Left lung (tissue), 10 donors: ENCODE results near the gene FUCA2. TPM values are rescaled to one million over a fixed set of nuclear protein-coding genes. Genes with fewer than 3 reads are reported as not detected.

Experiments used
- ATAC-seq: fragments of 200-7000 bp; cut with Tn5 transposase; one replicate; pipeline ENCODE4 v1.9.1; 2020; ENCODE audit warnings: moderate library complexity
- DNase-seq, 4 donors: peaks; one replicate each; pipeline ENCODE4 v3.0.0-alpha.2; 2013 to 2020
- H3K27ac ChIP-seq, 2 donors: fragments of 200-600 bp; sonication (generic) in 1 of 2; one replicate each; pipeline versions ENCODE4 v1.5.0 to v1.8.0; 2020 to 2021
- H3K27me3 ChIP-seq, 2 donors: fragments of 200-600 bp; sonication (generic) in 1 of 2; one replicate each; pipeline versions ENCODE4 v1.5.0 to v1.8.0; 2020 to 2021
- H3K36me3 ChIP-seq, 2 donors: fragments of 200-600 bp; sonication (generic) in 1 of 2; one replicate each; pipeline versions ENCODE4 v1.5.0 to v1.8.0; 2020 to 2021
- H3K4me1 ChIP-seq, 2 donors: fragments of 200-600 bp; one replicate each; pipeline ENCODE4 v1.8.0; 2021
- H3K4me3 ChIP-seq, 2 donors: fragments of 200-600 bp; sonication (generic) in 1 of 2; one replicate each; pipeline versions ENCODE4 v1.5.0 to v1.8.0; 2020 to 2021; ENCODE audit warnings: mild to moderate bottlenecking in 1 of 2
- H3K9me3 ChIP-seq, 2 donors: fragments of 200-600 bp; sonication (generic) in 1 of 2; one replicate each; pipeline versions ENCODE4 v1.5.0 to v1.8.0; 2020 to 2021
- intact Hi-C, 2 donors: fragments of 100-400 bp; cut with DNase I; formaldehyde crosslinking; loops; one replicate each; pipeline versions ENCODE4 v1.11.2 to v1.14.2; 2022
- polyA plus RNA-seq, 6 donors: library from polyadenylated mRNA; unstranded; fragments of 120-200 nt; gene quantifications; one replicate each; pipeline ENCODE4 v1.2.1, GENCODE V29; 2013; ENCODE audit not compliant: insufficient read length in 6 of 6
- total RNA-seq, 2 donors: library from RNA; stranded (reverse); fragmentation: NEBNext Ultra II Directional; extraction: Animal tissue kit (Norgen Biotek cat#: 25700); gene quantifications; one replicate each; pipeline ENCODE4 v1.2.1, GENCODE V29; 2021
- TF ChIP-seq, protein P1 (sequence below), 2 donors: fragments of 200-600 bp; sonication (generic) in 1 of 2; IDR thresholded peaks; one replicate each; pipeline versions ENCODE4 v1.5.0 to v1.8.0; 2021; ENCODE audit warnings: antibody characterized with exemption in 2 of 2
- donor health status: DM: no; HTN: yes; CAD: no.
- donor health status: DM: no; HTN: no; CAD: no.

FUCA2 gene
- total and polyA plus RNA-seq, 8 donors = 42.8 to 83.4 (median 50.7) TPM

DNA sequence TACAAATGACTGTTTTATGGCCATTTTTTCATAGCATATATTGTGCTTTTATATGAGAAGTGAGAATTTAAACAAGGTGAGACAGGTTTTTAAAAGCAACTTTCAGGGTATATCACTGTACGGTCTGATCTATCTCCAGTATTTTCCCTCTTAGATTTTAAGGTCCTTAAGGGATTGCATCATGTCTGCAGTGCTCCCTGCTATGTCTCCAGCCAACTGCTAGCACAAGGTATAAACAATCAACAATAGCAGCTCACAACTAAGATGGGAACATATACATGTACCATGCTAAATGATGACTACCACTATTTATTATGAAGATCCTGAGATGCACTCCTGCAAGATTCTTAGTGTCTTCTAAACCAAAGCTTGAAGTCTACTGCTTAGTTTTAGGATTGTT, 7.2 kb downstream of the FUCA2 start:
- TF ChIP-seq, protein P1, sequence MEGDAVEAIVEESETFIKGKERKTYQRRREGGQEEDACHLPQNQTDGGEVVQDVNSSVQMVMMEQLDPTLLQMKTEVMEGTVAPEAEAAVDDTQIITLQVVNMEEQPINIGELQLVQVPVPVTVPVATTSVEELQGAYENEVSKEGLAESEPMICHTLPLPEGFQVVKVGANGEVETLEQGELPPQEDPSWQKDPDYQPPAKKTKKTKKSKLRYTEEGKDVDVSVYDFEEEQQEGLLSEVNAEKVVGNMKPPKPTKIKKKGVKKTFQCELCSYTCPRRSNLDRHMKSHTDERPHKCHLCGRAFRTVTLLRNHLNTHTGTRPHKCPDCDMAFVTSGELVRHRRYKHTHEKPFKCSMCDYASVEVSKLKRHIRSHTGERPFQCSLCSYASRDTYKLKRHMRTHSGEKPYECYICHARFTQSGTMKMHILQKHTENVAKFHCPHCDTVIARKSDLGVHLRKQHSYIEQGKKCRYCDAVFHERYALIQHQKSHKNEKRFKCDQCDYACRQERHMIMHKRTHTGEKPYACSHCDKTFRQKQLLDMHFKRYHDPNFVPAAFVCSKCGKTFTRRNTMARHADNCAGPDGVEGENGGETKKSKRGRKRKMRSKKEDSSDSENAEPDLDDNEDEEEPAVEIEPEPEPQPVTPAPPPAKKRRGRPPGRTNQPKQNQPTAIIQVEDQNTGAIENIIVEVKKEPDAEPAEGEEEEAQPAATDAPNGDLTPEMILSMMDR (IDR thresholded peaks at IDR 0.05) = no peak
- Histone ChIP-seq H3K36me3 (peaks cover 0 to 76% of the 10 kb centered on the region in 2 donors), H3K27ac (no peak overlapping the region), H3K4me1 (peaks cover 0 to 14% of the 10 kb centered on the region in 2 donors), H3K27me3 (no peaks in the 10 kb centered on the region), H3K9me3 (no peaks in the 10 kb centered on the region), H3K4me3 (no peak overlapping the region)
- ATAC-seq = no peak
- DNase-seq = no peak
- intact Hi-C loops = no loop called here

DNA sequence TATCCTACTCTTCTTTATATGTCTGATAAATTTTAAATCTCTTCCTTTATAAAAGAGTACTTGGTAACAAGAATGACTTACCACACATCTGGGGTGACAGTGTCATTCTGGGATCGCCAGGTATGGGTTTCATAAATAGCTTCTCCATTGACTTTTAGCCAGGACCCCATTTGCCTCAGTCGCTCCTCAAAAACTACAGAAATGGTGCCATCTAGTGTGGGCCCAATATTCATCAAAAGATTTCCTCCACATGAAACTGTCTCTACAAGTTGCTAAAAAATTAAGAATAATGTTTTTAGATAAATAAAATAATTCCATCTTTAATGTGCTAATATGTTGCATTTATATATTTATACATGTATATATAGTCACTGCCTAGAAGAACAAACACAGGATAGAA, 9.7 kb downstream of the FUCA2 start:
- peaks cover 0 to 91% of the 10 kb centered on the region in 2 donors for H3K36me3 ChIP-seq
- DNase-seq (peak in 1 of 4 donors; percentile 12), ATAC-seq (no peak)

DNA sequence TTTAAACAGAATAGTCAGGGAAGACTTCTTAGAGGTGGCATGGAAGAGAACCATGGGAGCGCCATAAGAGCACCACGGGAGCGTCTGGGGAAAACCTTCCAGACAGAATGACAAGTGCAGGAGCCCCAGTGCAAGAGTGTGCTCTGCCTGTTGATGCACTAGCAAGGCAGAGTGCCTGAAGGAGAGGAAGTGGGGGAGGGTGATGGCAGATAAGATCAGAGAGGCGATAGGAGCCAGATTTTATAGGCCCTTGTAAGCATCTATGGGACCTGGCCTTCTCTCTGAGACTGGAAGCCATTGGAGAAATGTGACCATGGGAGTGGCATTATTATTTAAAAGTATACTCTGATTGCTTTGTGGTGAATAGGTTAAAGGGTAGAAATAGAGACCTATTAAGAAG, 13.1 kb downstream of the FUCA2 start:
- H3K4me1 ChIP-seq = no peaks in the 10 kb centered on the region
- DNase-seq (no peak), ATAC-seq (no peak)
- no peak overlapping the region for H3K27ac ChIP-seq
- intact Hi-C loops = no loop called here
- TF ChIP-seq, protein P1 (IDR thresholded peaks at IDR 0.05) = no peak
- H3K4me3 ChIP-seq = no peak overlapping the region
- no peaks in the 10 kb centered on the region for H3K9me3 ChIP-seq
- peaks cover 0 to 98% of the 10 kb centered on the region in 2 donors for H3K36me3 ChIP-seq
- no peaks in the 10 kb centered on the region for H3K27me3 ChIP-seq

More for the DNA sequence above, 9.7 kb downstream of the FUCA2 start:
- TF ChIP-seq, protein P1 (IDR thresholded peaks at IDR 0.05) = no peak
- Histone ChIP-seq H3K9me3 (no peaks in the 10 kb centered on the region), H3K27ac (no peak overlapping the region), H3K4me3 (no peak overlapping the region), H3K4me1 (no peaks in the 10 kb centered on the region), H3K27me3 (no peaks in the 10 kb centered on the region)
- intact Hi-C loops = no loop called here

DNA sequence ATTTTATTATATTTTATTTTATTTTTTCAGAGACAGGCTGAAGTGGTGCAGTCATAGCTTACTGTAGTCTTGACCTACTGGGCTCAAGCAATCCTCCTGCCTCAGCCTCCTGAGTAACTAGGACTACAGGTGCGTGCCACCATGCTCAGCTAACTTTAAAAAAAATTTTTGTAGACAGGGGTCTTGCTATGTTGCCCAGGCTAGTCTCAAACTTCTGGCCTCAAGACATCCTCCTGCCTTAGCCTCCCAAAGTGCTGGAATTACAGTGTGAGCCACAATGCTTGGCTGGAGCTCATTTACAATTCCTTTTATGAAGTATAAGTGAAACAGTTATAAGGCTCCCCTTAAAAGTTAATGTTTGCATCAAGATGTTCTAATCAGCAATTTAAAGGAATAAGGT, 14.5 kb downstream of the FUCA2 start:
- TF ChIP-seq, protein P1 (IDR thresholded peaks at IDR 0.05) = no peak
- H3K36me3 ChIP-seq = peaks cover 0 to 92% of the 10 kb centered on the region in 2 donors

DNA sequence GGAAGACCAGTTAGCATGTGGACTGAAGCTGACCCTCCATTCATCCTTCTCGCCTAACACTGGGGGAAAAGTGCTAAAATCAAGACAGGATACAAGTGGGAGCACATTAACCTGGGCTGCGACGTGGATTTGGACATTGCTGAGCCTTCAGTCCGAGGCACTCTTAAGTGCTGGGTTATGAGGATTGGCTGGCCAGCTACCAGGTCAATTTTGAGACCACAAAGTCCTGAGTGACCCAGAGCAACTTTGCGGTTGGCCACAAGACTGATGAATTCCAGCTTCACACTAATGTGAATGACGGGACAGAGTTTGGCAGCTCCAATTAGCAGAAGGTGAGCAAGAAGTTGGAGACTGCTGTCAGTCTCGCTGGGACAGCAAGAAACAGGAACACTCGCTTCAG, 20.7 kb downstream of the FUCA2 start:
- H3K27ac ChIP-seq = no peak overlapping the region
- intact Hi-C loops = no loop called here
- no peak for ATAC-seq
- H3K9me3 ChIP-seq = no peaks in the 10 kb centered on the region
- no peaks in the 10 kb centered on the region for H3K27me3 ChIP-seq
- peaks cover 0 to 38% of the 10 kb centered on the region in 2 donors for H3K36me3 ChIP-seq
- H3K4me1 ChIP-seq = no peaks in the 10 kb centered on the region
- TF ChIP-seq, protein P1 (IDR thresholded peaks at IDR 0.05) = no peak
- no peak for DNase-seq
- H3K4me3 ChIP-seq = no peak overlapping the region

More for the DNA sequence above, 14.5 kb downstream of the FUCA2 start:
- H3K4me3 ChIP-seq = no peak overlapping the region
- no peak for ATAC-seq
- no peaks in the 10 kb centered on the region for H3K27me3 ChIP-seq
- no peak for DNase-seq
- no peak overlapping the region for H3K27ac ChIP-seq
- intact Hi-C loops = no loop called here
- H3K4me1 ChIP-seq = no peaks in the 10 kb centered on the region
- H3K9me3 ChIP-seq = no peaks in the 10 kb centered on the region
